GM19324 (cell line): Measurements from ENCODE around the gene MAP3K7CL.
A peak's percentile ranks its signal among the peaks of the same experiment; 100 is the strongest.
"Not testable (repeated sequence)": the region's sequence is repeated elsewhere in the genome, so short reads cannot be mapped to it uniquely, and the experiment has no call there.

Experiments
- ATAC-seq: cut with Tn5 transposase; IDR thresholded peaks from one replicate; pipeline ENCODE4 v1.9.1; 2021; ENCODE audit warnings: mild to moderate bottlenecking, moderate library complexity; ENCODE audit not compliant: unreplicated experiment, low FRiP score

The MAP3K7CL gene

GRCh38 chr21:29125979-29126378 lies 4.5 kb upstream of the MAP3K7CL start:
- no peak for ATAC-seq

GRCh38 chr21:29133241-29133640 lies 2.8 kb downstream of the MAP3K7CL start:
- ATAC-seq = no peak

GRCh38 chr21:29133796-29134195 lies 3.4 kb downstream of the MAP3K7CL start:
- no peak for ATAC-seq

- ATAC-seq = no peak
Measured at GRCh38 chr21:29135481-29135880, 5.0 kb downstream of the MAP3K7CL start.

DNA sequence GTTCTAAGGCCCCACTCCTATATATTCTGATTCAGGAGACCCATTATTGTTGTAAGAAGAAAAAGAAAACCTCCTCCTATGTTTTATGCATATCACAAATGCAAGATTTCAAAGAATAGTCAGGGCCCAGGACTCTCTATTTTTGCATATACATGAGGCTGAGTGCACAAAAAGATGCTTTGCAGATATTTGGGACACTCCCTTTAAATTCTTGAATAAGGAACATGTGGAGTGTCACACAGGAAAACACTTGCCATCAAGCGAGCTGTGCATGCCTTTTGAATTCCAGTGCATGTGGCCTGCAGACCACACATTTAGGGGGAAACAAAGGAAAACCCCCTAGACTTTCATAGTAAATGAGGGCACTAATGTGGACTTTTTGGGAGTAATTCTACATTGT lies 5.6 kb downstream of the MAP3K7CL start:
- no peak for ATAC-seq

GRCh38 chr21:29144736-29145353 lies 14.4 kb downstream of the MAP3K7CL start:
- no peak for ATAC-seq

DNA sequence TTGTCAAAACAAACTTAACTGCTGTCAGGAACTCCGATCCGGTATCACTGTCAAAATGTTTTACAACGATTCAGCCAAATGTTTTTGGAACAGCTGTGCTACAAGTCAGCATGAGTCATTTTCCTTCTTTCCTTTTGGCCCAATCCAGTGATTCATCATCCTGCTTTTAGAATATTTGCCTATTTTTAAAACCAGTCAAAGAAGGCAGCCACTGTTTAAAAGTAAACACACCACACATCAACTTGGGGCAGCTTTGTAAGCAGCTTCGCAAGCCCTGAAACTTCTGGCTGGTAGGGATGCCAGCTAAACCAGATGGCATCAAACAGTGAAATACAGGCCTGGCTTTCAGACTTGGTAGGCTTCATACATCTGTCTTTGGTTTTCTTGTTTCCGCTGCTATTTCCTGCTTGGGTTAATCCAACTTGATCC lies 14.9 kb downstream of the MAP3K7CL start:
- ATAC-seq = peak; percentile 40

- ATAC-seq = peak; percentile 38
Measured at GRCh38 chr21:29145852-29146453, 15.5 kb downstream of the MAP3K7CL start.

DNA sequence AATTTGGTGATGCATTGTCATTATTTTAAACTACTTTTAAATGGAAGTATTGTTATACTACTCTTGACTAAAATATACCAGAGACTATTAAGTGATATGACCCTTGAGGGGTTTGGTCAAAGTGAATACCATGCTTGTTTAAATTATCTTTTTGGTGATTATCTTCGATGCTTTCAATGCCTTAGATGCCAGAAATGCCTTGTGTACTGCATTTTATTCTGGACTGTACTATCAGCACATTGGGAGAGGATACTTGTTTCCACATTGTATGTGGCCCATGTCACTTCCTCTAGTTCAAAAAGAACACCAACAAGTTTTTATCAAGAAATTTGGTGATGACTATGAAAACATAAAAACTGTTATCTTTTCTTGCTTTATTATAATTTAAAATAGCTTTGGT lies 16.3 kb downstream of the MAP3K7CL start:
- no peak for ATAC-seq

- no peak for ATAC-seq
Measured at GRCh38 chr21:29148530-29148929, 18.1 kb downstream of the MAP3K7CL start.

GRCh38 chr21:29149808-29150425 lies 19.5 kb downstream of the MAP3K7CL start:
- no peak for ATAC-seq

DNA sequence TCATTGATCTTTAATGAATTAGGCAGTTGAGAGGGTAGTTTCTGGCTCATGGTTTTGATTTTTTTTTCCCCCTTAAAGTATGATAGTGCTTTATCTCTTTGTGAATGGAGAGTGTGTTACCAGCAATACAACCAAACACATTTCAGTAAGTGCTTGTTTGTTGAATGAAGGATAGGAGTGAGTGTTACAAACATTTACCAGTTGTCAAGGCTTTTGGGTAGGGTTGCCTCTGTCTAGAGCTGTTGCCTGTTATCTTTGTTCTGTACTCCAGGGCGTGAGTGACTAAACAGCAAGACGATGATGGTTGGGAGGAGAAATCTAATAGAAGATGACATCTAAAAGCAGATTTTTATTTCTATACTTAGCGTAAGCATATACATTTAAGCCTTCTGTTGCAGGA lies 21.5 kb downstream of the MAP3K7CL start:
- no peak for ATAC-seq

DNA sequence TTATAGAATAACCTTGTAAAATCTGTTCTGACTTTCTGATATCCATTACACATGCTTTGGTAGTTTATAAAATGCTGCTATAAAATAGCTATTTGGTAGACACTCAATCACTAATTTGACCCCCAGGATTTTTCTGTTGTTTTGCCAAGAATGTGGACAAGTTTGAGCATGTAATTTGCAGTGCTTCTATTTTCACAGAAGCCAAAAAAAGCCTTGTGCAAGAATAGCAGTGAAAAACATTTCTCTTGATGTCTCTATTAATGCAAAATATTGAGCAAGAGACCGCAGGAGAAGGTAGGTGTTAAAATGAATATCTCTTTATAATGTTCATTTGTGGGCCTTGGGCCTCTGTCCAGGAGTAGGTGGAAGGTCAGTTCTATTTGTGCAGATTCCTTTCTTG lies 22.5 kb downstream of the MAP3K7CL start:
- ATAC-seq = no peak

- ATAC-seq = no peak
Measured at GRCh38 chr21:29154270-29154669, 23.8 kb downstream of the MAP3K7CL start.

DNA sequence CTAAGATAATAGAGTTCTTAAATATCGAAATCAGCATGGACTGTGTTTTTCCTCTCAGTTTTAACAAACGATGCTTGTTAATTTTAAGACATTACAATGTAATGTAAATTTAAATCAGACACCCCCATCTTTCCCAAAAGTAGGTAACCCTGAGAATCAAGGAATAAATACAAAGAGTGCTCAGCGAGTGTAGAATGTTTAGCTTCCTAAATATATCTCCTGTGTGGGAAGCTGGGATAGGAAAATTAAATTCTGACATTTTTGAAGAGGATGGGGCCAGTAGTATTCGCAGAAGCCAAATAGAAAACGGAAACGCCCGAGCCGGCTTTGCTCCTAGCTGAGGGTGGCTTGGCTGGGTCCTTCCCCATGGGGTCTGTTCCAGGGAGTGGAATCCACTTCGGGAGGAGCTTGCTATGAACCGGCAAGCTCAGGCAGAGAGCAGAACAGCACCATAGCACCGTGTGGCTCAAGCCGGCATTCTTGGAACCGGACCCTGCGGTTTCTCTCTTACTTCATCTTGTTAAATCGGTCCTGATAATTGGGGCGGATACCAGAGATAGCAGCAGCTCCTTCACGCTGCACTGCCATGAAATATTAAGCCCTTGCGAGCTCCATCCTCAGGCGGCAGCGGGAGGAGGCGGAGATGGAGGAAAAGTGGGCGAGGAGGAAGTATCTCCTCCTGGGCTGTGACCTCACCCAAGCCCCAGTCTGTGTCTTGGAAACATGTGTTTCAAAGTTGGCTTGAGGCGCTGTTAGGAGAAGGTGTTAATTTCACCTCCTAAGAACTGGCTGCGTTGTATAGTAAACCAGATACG lies 24.9 kb downstream of the MAP3K7CL start:
- ATAC-seq = no peak

GRCh38 chr21:29155933-29156260 lies 25.5 kb downstream of the MAP3K7CL start:
- ATAC-seq = no peak

DNA sequence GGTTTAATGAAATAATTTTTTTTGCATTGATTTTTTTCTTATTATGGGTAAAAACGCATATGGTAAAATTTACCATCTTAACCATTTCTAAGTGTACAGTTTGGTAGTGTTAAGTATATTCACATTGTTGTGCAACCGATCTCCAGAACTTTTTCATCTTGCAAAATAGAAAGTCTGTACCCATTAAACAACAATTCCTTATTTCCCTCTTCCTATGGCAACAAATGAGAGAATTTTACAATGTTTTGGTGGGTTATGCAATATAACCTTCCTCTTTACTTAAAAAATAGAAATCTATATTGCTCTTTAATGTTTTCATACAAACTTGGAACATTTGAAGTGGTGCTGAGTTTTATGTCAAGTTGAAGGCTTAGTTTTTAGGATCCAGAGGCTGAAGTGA lies 26.6 kb downstream of the MAP3K7CL start:
- no peak for ATAC-seq

- no peak for ATAC-seq
Measured at GRCh38 chr21:29159842-29160241, 29.4 kb downstream of the MAP3K7CL start.

- ATAC-seq = not testable (repeated sequence)
Measured at GRCh38 chr21:29162825-29163224, 32.4 kb downstream of the MAP3K7CL start.

DNA sequence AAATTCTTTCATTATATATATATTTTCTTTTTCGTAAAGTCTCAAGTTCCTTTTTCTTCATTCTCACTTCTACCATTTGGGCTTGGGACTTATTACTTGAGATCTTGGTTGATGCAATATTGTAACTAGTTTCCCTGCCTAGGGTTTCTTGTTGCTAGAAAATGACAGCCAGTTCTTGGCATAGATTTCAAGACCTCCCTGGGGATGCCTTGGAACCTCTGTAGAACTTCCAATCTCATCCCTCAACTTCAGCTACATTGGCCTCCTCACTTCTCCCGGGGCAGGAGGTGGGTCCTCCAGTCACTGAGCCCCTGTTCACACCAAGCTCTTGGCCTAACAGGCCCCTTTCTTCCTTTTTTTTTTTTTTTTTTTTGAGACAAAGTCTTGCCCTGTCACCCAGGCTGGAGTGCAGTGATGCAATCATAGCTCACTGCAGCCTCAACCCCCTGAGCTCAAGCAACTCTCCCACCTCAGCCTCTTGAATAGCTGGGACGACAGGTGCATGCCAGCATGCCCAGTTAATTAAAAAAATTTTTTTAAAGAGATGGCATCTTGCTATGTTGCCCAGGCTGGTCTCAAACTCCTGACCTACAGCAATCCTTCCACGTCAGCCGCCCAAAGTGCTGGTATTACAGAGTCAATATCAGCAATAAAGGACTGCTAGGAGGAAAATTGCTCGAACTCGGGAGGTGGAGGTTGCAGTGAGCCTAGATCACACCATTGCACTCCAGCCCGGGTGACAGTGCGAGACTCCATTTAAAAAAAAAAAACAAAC lies 33.1 kb downstream of the MAP3K7CL start:
- ATAC-seq = no peak
